ENCODE measurements around the gene TRIM31. TPM values are rescaled to one million over a fixed set of nuclear protein-coding genes. Genes with fewer than 3 reads are reported as not detected.
A peak's percentile ranks its signal among the peaks of the same experiment; 100 is the strongest.

The TRIM31 gene
- total RNA-seq, 1 donor, result 0.10 TPM

GRCh38 chr6:30063315-30063714 is 49.6 kb downstream of the TRIM31 start:
- Histone ChIP-seq H3K9me3 (ENCODE audit: low read depth, low read length) (no peaks in the 10 kb centered on the region), H3K4me1 (ENCODE audit: insufficient read depth, low read length) (peaks cover 42% of the 10 kb centered on the region), H3K4me3 (ENCODE audit: low read length) (no peak overlapping the region), H3K27me3 (ENCODE audit: insufficient read depth, low read length) (no peaks in the 10 kb centered on the region)

GRCh38 chr6:30062471-30063178 is 50.3 kb downstream of the TRIM31 start:
- Histone ChIP-seq H3K9me3 (ENCODE audit: low read depth, low read length) (no peaks in the 10 kb centered on the region), H3K4me3 (ENCODE audit: low read length) (no peak overlapping the region), H3K4me1 (ENCODE audit: insufficient read depth, low read length) (peaks cover 35% of the 10 kb centered on the region), H3K27me3 (ENCODE audit: insufficient read depth, low read length) (no peaks in the 10 kb centered on the region)

- H3K4me1 ChIP-seq (ENCODE audit: insufficient read depth, low read length), result peaks cover 32% of the 10 kb centered on the region
- no peaks in the 10 kb centered on the region for H3K27me3 ChIP-seq (ENCODE audit: insufficient read depth, low read length)
- no peaks in the 10 kb centered on the region for H3K9me3 ChIP-seq (ENCODE audit: low read depth, low read length)
- H3K4me3 ChIP-seq (ENCODE audit: low read length), result peak overlapping the region; percentile 79
Measured at GRCh38 chr6:30061858-30062458, 50.9 kb downstream of the TRIM31 start.

DNA sequence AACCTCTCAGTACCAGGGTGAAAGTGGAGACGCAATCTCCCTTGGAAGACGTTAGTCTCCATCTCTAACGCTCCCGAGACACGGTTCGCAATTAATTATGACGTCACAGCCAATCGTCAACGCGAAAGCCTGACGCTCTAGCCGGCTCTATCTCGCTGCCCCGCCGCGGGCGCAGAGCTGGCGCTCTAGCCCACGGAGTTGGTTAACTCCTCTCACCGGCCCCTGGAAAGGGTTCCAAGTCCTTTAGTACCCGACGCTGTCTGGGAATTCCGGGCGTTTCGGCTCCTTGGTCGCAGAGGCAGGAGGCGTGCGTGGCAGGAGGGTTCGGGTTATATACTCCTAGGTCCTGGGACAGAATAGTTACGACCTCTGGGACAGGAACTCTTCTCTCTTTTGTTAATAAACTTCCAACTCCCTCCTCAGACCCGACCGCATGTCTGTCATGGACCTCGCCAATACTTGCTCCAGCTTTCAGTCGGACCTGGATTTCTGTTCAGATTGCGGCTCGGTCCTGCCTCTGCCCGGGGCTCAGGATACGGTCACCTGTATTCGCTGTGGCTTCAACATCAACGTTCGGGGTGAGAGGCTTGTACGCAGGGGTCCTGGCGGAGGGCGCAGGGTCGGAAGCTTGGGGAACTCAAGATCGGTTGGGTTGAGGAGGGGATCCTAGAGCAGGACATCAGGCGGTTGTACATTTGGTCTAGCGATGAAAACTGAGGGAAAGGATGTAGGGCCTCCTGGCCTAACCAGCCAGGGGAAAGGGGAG is 51.6 kb downstream of the TRIM31 start, which contains the start of gene POLR1H:
TSS of gene POLR1H (plus strand) at position 174 of the 766 bp plus-strand sequence. CDS start at position 434, 260 bp downstream.
- no peaks in the 10 kb centered on the region for H3K27me3 ChIP-seq (ENCODE audit: insufficient read depth, low read length)
- H3K4me3 ChIP-seq (ENCODE audit: low read length), result peak within 1 kb of the TSS; percentile 79
- H3K4me1 ChIP-seq (ENCODE audit: insufficient read depth, low read length), result peaks cover 31% of the 10 kb centered on the region
- H3K9me3 ChIP-seq (ENCODE audit: low read depth, low read length), result no peaks in the 10 kb centered on the region

DNA sequence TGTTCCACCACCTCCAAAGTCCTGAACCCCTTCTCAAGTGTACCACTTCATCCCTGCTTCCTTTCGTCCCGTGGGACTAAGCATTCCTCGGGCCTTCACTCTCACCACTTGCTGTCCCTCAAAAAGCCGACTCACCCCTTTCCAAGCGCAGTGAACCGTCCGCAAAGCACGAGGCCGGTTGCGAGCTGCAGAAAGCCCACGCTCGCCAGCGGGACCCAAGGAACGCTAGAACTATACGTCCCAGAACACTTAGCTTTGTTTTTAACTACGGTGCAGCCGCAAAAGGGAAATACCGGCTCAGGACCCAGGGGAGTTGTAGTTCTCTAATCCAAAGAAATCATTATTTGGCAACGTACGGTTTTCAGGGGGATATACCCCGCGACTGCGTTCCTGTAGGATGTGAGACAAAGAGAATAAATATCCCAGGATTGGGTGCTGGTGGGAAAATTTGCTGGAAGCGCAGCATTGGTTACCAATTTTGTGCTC is 52.2 kb downstream of the TRIM31 start:
- Histone ChIP-seq H3K4me3 (ENCODE audit: low read length) (peak overlapping the region; percentile 79), H3K9me3 (ENCODE audit: low read depth, low read length) (no peaks in the 10 kb centered on the region), H3K4me1 (ENCODE audit: insufficient read depth, low read length) (peaks cover 25% of the 10 kb centered on the region), H3K27me3 (ENCODE audit: insufficient read depth, low read length) (no peaks in the 10 kb centered on the region)

DNA sequence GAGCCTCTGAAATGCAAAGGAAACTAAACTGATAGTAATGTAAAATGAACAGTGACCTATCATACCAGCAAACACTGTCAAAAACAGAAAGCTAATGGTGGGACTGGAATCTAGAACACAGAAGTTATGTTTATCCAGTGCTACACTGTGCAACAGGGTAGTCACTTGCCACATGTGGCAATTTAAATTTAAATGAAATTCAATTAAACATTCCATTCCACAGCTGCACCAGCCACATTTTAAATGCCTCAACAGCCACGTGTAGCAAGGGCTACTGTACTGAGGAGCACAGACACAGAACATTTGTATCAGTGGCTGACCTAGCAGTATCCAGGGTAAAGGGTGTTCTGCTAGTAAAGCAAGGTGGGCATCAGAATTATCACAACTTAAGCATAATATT is 57.4 kb downstream of the TRIM31 start:
- H3K4me3 ChIP-seq (ENCODE audit: low read length), result no peak overlapping the region
- H3K4me1 ChIP-seq (ENCODE audit: insufficient read depth, low read length), result peaks cover 8% of the 10 kb centered on the region
- no peaks in the 10 kb centered on the region for H3K27me3 ChIP-seq (ENCODE audit: insufficient read depth, low read length)

GRCh38 chr6:30053682-30054081 is 59.2 kb downstream of the TRIM31 start:
- no peaks in the 10 kb centered on the region for H3K9me3 ChIP-seq (ENCODE audit: low read depth, low read length)
- H3K4me3 ChIP-seq (ENCODE audit: low read length), result no peak overlapping the region
- no peaks in the 10 kb centered on the region for H3K27me3 ChIP-seq (ENCODE audit: insufficient read depth, low read length)
- no peaks in the 10 kb centered on the region for H3K4me1 ChIP-seq (ENCODE audit: insufficient read depth, low read length)

More for the DNA sequence above, 57.4 kb downstream of the TRIM31 start:
- no peaks in the 10 kb centered on the region for H3K9me3 ChIP-seq (ENCODE audit: low read depth, low read length)

Other genes starting within 250 kb of the TRIM31 start
- gene HLA-A, start 170.6 kb downstream of the TRIM31 start, total RNA-seq, result 1,869 TPM
- gene POLR1H, start 51.8 kb downstream of the TRIM31 start, total RNA-seq, result 11.4 TPM
- 29.0 TPM for gene PPP1R11, start 45.9 kb downstream of the TRIM31 start, total RNA-seq
- gene RNF39, start 37.3 kb downstream of the TRIM31 start, total RNA-seq, result not detected
- 1.4 TPM for gene TRIM40, start 23.1 kb upstream of the TRIM31 start, total RNA-seq
- 0.21 TPM for gene TRIM10, start 48.1 kb upstream of the TRIM31 start, total RNA-seq
- not detected for gene TRIM15, start 50.5 kb upstream of the TRIM31 start, total RNA-seq
- 28.8 TPM for gene TRIM26, start 100.3 kb upstream of the TRIM31 start, total RNA-seq
- 21.5 TPM for gene TRIM39, start 213.8 kb upstream of the TRIM31 start, total RNA-seq
- gene RPP21, start 232.1 kb upstream of the TRIM31 start, total RNA-seq, result 16.0 TPM

All from mononuclear cell (primary cell).